ENCODE measurements around the gene ORMDL3.

GRCh38 chr17:39946551-39947330 lies 19.3 kb upstream of the ORMDL3 start:
- TF ChIP-seq POLR2AphosphoS5 (IDR thresholded peaks at IDR 0.05; ENCODE audit: low read depth, low read length) = no peak
- no peak for TF ChIP-seq CTCF (IDR thresholded peaks at IDR 0.05)
- TF ChIP-seq REST (IDR thresholded peaks at IDR 0.05; ENCODE audit: insufficient read depth in 1 of 2, low read depth in 2 of 2, low read length in 1 of 2) = no peak
- no peak for TF ChIP-seq SIN3A (IDR thresholded peaks at IDR 0.05; ENCODE audit: borderline replicate concordance, insufficient read depth, low read depth, low read length)
